ENCODE measurements around the gene GPD1.

DNA sequence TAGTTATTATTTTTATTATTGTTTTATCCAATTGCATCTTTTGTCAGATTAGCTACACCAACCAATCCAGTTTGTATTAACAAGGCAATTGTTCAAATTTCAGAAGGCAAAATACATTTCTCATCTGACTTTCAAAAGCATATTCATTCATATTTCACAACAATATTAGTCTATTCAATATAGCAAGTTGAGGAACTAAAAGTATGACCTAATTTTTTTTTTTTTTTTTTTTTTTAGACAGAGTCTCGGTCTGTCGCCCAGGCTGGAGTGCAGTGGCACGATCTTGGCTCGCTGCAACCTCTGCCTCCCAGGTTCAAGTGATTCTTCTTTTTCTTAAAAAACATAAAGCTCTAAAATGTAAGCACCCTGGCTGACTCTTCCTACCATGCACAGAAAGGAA, 25.5 kb downstream of the GPD1 start:
- TF ChIP-seq EZH2 (IDR thresholded peaks at IDR 0.05; ENCODE audit: insufficient read depth, poor library complexity, severe bottlenecking) (no peak), EZH2phosphoT487 (IDR thresholded peaks at IDR 0.05; ENCODE audit: insufficient read depth, low read depth) (no peak)
